GM12892 (cell line): ENCODE measurements around the gene DROSHA.

Experiments used
- POLR2A ChIP-seq: IDR thresholded peaks from 2 replicates; pipeline ENCODE4 v1.6.1; 2011; ENCODE audit warnings: low read depth, low read length, control low read depth
- POLR2AphosphoS5 ChIP-seq: IDR thresholded peaks from 2 replicates; pipeline ENCODE4 v1.6.1; 2011; ENCODE audit warnings: low read depth, low read length, control low read depth
- TAF1 ChIP-seq: IDR thresholded peaks from 2 replicates; pipeline ENCODE4 v1.6.1; 2011; ENCODE audit warnings: low read depth, mild to moderate bottlenecking, control low read depth, low read length, borderline replicate concordance

GRCh38 chr5:31452314-31452713 is 79.6 kb downstream of the DROSHA start:
- no peak for TF ChIP-seq TAF1
- TF ChIP-seq POLR2A, result no peak
- no peak for TF ChIP-seq POLR2AphosphoS5
